Measurements from ENCODE around the gene MDN1. TPM values are rescaled to one million over a fixed set of nuclear protein-coding genes. Genes with fewer than 3 reads are reported as not detected.

Gene MDN1
- total and polyA plus RNA-seq, 2 of the 4 experiments (the other 2 are of a cell fraction), result 7.7 to 26.7 TPM

- CTCF ChIA-PET, result no interaction called here
- Histone ChIP-seq H3K4me3 (ENCODE audit: insufficient read depth, low read depth, low read length) (no peak overlapping the region), H3K4me2 (ENCODE audit: low read depth, low read length) (no peak overlapping the region), H2AK5ac (ENCODE audit: low read depth, low read length) (no peak overlapping the region), H3K4ac (ENCODE audit: low read depth, low read length) (no peak overlapping the region), H2BK5ac (ENCODE audit: low read depth, low read length, poor library complexity, severe bottlenecking) (no peak overlapping the region), H3K18ac (ENCODE audit: low read depth, low read length) (no peak overlapping the region), H2AFZ (replicated peaks; ENCODE audit: low read length, poor library complexity) (no peak overlapping the region), H3K9me1 (ENCODE audit: insufficient read depth, low read length) (no peaks in the 10 kb centered on the region; the same call in 1 of the 2 replicates), H3K27me3 (ENCODE audit: control insufficient read depth, insufficient read depth, low read length) (no peaks in the 10 kb centered on the region), H3K4me1 (ENCODE audit: control insufficient read depth, insufficient read depth, low read length) (no peaks in the 10 kb centered on the region), H3K23ac (ENCODE audit: low read depth, low read length) (no peak overlapping the region), H2AK9ac (replicated peaks; ENCODE audit: low read depth, low read length, poor library complexity) (no peak overlapping the region), H3K36me3 (ENCODE audit: control insufficient read depth, insufficient read depth, low read length) (peaks cover 24% of the 10 kb centered on the region), H2BK20ac (ENCODE audit: low read depth, low read length) (no peak overlapping the region), H3K9me3 (ENCODE audit: control insufficient read depth, insufficient read depth, low read length) (no peaks in the 10 kb centered on the region), H2BK15ac (ENCODE audit: low read depth, low read length) (no peak overlapping the region), H3K27ac (ENCODE audit: insufficient read depth, low read length) (no peak overlapping the region), H3K56ac (ENCODE audit: extremely low read depth, insufficient read depth, low read length) (no peak overlapping the region), H3K14ac (replicated peaks; ENCODE audit: low read depth, low read length) (no peak overlapping the region), H4K20me1 (ENCODE audit: insufficient read depth, low read length) (no peaks in the 10 kb centered on the region), H4K5ac (ENCODE audit: low read depth, low read length) (no peak overlapping the region), H4K91ac (ENCODE audit: insufficient read depth, low read depth, low read length) (no peak overlapping the region), H3K9ac (ENCODE audit: low read depth, low read length) (no peak overlapping the region), H4K8ac (ENCODE audit: low read depth in 2 of 2, low read length in 2 of 2) (no peak overlapping the region), H2BK120ac (ENCODE audit: low read depth, low read length) (no peak overlapping the region), H3K79me1 (ENCODE audit: low read depth in 1 of 2, low read length in 2 of 2) (no peaks in the 10 kb centered on the region)
- DNase-seq (no peak), ATAC-seq (ENCODE audit: low read depth) (no peak)
- no CpG with 5 or more reads among the region's 1 CpG for WGBS, 2 experiments (ENCODE audit: extremely low coverage in 2 of 2, insufficient read length in 1 of 2)
- BruUV-seq (replicated peaks), result no TSS peak
- POLR2A ChIA-PET (ENCODE audit: unreplicated experiment), result no interaction called here
- TF ChIP-seq CTCF (conservative IDR thresholded peaks at IDR 0.05; ENCODE audit: low read depth, low read length) (no peak), CHD1 (IDR thresholded peaks at IDR 0.05; ENCODE audit: low read depth, low read length) (no peak), POLR2A (IDR thresholded peaks at IDR 0.05; ENCODE audit: low read depth, low read length) (no peak), MXI1 (IDR thresholded peaks at IDR 0.05; ENCODE audit: borderline replicate concordance, low read depth, low read length) (no peak), NFE2L2 (IDR thresholded peaks at IDR 0.05; ENCODE audit: low read depth, low read length) (no peak), SMC3 (IDR thresholded peaks at IDR 0.05; ENCODE audit: low read depth, low read length) (no peak), MAZ (IDR thresholded peaks at IDR 0.05; ENCODE audit: borderline replicate concordance, low read depth, low read length) (no peak), FOS (IDR thresholded peaks at IDR 0.05; ENCODE audit: low read depth, low read length) (no peak), ELK1 (IDR thresholded peaks at IDR 0.05; ENCODE audit: borderline replicate concordance, low read depth, low read length) (no peak), CEBPB (IDR thresholded peaks at IDR 0.05; ENCODE audit: low read depth, low read length) (no peak), RCOR1 (IDR thresholded peaks at IDR 0.05; ENCODE audit: insufficient replicate concordance, low read length) (no peak), RAD21 (IDR thresholded peaks at IDR 0.05; ENCODE audit: low read length) (no peak), USF2 (IDR thresholded peaks at IDR 0.05; ENCODE audit: low read depth, low read length) (no peak), BHLHE40 (IDR thresholded peaks at IDR 0.05; ENCODE audit: low read depth, low read length) (no peak), RFX5 (IDR thresholded peaks at IDR 0.05; ENCODE audit: low read depth, low read length) (no peak), MAFK (IDR thresholded peaks at IDR 0.05; ENCODE audit: low read depth, low read length) (no peak)
- in situ Hi-C loops (cut with MboI; ENCODE audit: low sequenced_read_pairs) (no loop called here), intact Hi-C loops (cut with micrococcal nuclease) (no loop called here), dilution Hi-C loops (cut with HindIII; ENCODE audit: low sequenced_read_pairs, unreplicated experiment) (no loop called here)
Observed at GRCh38 chr6:89729818-89730217, 89.8 kb downstream of the MDN1 start.
